Ramos (cell line): ENCODE measurements around the gene ITPA.

Experiments used
- in situ Hi-C: fragments of 300-500 bp; cut with MboI; formaldehyde crosslinking; loops from one replicate; pipeline ENCODE4 v1.14.3; 2022; ENCODE audit warnings: low sequenced_read_pairs; ENCODE audit not compliant: unreplicated experiment

The ITPA gene

DNA sequence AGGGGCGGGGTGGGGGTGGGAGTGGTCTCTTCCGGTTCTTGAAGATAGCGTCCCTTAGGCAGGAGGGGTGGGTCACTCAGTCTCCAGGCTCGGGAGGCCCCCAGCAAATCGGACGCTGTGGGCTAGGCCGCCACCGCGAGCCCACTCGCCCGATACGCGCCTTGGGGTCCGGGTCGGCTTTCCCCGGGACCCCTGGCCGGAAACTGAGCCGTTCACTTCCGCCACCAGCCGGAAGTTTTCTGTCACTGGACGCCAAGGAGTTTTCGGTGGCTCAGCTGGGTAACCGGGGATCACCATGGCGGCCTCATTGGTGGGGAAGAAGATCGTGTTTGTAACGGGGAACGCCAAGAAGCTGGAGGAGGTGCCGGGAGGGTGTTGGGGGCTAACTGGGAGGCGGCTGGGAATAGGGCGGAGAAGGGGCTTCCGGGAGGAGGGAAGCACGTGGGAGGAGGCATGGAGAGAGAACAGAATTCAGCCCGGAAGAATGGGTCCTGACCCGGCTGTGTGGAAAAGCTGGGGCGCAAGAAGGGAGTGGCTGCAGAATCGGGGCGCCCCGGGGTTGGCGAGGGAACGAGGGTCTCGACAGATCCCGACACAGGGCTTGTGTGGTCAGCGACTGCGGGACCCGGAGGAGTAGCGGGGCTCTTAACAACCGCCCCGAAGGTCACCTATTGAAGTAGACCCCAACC lies at the start of gene ITPA:
Gene ITPA (plus strand): TSS at position 242 of the 689 bp plus-strand sequence. CDS start 54 bp downstream, at position 296.
- in situ Hi-C loops: no loop called here

DNA sequence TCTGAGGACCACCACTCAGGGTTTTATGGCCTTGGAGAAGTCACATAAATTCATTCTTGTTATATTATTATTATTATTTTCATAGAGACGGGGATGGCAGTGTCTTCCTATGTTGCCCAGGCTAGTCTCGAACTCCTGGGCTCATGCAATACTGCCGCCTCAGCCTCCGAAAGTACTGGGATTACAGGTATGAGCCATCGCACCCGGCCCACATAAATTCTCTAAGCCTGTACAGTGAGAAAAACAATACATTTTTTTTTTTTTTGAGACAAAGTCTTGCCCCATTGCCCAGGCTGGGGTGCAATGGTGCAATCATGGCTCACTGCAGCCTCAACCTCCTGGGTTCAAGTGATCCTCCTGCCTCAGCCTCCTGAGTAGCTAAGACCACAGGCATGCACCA lies 48.9 kb upstream of the ITPA start:
- in situ Hi-C loops: no loop called here

DNA sequence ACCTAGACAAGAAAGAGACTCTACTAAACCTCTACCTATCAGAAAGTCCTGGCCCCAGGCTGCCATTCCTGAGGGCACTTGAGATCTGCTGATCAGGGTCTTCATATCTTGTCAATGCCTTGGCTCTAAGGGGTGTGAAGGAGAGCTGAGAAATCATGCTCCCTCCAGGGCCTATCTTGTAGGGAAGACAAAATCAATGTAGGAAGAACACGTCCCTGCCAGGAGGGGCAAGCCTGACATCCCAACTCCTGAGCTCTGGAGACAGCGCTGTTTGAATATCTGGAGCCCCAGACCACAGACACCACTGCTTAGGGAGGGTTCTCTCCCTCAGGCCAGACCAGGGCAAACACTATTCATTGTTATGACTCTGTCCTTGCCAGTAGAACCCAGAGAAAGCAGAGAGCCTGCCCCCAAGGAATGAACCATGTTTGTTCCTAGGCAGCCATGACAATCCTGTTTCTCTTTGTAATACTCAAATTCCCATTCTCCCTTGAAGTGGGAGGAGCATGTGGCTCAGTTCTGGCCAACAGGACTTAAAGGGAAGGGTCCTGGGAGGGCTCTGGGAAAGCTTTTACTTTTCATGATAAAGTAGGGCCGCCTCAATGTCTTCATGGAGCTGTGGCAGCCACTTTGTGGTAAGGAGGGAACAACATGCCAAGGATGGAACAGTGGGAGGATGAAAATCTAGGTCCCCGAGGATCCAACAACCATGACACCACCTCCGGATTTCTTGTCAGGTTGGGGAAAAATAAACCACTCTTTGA lies 47.8 kb upstream of the ITPA start:
- in situ Hi-C loops: no loop called here

DNA sequence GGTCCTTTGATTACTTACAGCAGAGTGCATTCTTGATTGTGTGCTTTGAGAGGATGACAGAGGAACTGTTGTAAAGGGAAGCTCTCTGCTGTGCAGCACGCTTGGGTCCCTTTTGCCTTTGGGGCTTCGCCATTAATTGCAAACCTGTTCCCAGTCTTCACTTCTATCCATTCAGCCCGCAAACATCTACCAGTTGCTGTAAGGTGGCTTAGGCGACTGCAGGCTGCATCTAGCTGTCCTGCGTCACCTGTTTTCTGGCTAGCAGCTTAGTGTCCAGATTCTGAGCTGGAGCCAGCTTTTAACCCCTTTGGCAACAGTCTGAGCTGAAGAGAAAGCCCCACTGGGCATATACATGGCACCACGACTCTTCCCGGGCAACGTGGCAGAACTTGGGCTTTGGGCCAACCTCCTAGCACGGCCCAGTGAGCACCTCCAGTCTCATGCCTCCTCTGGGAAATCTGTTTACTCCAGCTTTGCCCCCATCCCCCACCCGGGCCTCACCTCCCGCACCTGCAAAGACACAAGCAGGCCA lies 47.2 kb upstream of the ITPA start:
- in situ Hi-C loops: no loop called here

DNA sequence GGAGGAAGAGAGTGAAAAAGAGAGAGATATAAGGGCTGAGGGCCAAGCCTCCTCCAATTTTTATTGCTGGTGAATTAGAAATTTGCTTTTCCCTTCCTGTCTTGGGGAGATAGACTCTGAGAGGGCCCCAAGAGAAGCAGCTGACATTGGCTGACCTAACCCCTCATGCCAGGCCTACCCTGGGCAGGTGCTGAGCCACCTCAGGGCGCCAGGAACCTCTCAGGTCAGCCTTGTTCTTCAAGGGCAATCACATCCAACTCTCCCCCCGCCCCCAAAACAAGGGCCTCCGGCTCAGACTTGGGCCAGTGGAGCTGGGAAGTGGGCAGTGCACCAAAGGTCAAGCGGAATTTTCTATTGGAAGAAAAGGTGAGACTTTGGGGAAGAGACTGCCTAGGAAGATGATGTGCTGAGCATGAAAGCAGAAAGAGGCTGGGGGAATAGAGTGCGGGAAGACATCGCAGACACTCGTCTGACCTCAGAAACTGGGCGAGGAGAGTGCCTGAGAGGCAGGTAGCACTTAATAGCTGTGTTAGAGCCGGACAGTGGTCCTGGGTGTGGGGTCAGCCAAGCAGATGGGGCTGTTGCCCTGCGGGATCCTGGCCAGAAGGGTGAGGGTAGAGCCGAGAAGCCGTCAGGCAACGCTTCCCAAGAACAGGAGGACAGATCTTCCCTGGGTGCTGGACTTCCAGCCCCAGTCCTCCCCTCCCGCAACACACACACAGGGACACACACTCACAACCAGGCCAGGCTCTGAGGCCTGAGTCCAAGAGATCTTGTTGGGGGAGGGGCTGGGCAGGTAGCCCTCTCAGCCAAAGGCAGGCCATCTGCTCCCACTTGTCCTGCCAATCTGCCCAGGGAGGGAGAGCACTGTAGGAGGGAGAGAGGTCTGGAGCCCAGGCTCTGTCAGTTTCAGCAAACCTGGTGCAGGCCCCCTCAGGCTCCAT lies 45.9 kb upstream of the ITPA start:
- in situ Hi-C loops: no loop called here

DNA sequence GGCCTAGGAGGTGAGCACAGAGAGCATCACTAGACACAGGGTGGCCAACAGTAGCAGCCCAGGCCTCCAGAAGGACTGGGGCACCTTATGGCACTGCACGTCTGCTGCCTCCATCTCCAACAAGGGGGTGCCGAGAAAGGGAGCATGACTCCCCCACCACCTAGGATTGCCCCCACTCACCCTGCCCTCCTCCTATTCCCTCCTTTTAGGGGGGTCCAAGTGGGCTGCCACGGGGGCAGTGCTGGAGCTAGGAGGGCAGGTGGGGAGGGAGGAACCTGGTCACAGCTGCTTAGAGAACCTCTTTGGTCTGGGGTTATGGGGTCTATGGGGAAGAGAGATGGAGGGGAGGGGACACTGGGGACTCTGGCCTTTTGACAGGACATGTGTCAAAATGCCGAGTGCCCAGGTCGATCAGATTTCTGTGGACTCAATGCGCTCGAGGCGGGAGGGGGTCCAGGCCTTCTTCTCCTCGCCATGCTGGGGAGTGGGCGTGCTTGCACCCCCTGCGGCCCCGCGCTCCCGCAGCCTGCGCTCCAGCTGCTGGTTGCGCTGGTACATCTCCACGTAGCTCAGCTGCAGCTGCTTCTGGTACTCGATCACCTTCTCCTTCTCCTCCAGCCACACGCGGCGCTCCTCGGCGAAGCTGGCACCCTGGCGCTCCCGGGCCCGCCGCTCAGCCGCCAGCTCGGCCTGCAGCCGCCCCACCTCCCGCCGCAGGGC lies 45.1 kb upstream of the ITPA start:
- in situ Hi-C loops: no loop called here

DNA sequence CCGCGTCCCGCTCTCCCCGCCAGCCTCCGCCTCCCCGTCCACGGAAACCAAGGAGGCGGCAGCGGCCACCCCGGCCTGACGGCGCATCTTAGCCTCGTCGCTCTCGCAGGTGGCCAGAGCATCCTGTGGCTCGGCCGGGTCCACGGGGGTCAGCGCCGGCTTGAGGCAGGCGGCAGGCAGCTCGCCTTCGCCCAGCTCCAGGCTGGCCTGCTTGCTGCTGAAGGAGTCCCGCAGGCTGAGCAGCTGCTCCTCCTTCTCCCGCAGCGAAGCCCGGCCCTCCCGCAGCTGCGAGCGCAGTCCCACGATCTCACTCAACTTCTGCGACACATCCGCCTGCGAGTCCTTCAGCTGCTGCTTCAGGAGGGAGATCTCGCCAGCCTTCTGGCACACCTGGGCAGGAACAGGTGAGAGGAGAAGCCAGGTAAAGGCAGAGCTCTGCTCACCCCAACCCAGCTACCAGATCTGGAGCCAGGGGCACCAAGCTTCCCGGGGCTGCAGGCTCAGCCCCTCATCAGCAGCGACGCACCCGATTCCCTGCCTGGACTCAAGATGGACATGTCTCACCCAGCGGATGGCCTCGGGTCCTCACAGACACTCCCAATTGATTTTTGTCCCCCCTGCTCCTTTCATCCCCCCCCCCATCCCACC lies 44.4 kb upstream of the ITPA start:
- in situ Hi-C loops: no loop called here

DNA sequence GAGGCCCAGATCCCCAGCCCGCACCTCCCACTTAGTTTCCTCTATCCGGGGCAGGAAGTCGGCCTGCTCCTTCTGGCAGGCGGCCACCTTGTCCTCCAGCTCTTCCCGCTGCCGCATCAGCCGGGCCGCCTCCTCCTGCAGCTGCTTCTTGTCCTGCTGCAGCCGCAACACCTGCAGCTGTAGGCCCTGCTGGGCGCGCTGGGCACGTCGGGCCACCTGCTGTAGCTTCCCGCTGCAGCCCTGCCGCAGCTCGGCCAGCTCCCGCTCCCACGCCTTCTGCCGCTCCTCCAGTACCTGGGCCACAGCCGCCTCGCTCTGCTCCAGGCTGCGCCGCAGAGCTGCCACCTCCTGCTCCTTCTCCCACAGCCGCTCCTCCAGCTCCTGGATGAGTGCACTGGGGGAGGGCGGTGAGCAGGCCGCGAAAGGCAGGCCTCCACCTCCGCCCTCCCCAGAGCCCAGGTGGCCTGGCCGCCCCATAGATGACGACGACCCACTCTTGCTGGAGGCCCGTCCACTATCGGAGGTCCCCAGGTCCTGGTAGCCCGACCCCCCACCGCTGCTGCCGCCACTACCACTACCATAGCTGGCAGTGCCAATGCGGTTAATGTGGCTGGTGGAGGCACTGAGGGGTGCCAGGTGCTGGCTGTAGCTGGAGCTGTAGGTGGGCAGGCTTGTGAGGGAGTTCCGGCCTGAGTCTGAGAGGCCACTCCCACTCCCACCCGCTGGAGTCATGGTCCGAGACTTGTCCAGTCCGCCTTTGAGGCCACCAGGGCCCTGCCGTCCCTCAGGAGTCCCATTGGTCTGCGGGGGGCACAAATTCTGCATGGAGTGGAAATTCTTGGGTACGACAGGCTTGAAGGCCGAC lies 43.6 kb upstream of the ITPA start:
- in situ Hi-C loops: no loop called here

DNA sequence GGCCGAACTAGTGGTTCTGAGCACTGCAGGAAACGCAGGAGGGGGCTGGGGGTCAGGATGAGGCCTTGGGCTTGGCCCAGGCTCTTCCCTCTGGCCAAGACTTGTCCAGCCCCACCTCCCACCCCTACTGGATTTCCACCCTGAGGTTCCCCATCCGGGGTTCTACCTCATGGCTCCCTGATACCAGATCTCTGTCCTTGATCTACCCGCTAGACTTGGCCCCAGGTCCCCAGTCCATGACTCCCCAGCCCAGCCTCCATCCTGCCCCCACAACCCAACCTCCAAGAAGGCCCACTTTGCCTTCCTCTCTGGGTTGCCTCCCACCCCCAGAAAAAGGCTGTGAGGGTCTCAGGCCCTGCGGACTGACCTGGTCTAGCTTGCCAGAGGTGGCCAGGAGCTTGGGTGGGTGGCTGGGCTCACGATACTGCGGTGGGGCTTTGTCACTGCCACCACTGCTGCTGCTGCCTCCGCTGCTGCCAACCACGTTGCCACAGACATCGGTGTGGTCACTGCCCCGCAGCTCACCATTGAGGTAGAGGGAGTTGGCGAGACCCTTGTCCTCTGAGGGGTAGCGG lies 42.9 kb upstream of the ITPA start:
- in situ Hi-C loops: no loop called here

DNA sequence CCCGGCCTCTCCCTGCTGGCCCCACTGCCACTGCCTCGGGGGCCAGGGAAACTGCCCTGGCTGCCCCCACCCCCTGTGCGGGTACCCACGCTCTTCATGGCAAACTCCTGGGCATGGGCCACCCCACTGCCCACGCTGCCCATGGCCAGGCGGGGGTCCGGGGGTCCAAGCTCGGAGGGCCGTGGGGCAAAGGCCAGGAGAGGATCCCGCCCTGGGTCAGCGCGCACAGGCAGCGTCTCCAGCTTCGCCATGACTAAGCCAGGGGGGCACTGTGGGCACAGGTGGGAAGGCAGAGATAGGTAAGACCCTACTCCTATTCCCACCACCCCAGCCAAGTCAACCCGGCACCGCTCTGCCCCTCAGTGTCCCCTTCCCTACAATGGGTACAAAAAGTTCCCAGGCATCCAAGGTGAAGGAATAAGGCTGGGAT lies 42.4 kb upstream of the ITPA start:
- in situ Hi-C loops: no loop called here

DNA sequence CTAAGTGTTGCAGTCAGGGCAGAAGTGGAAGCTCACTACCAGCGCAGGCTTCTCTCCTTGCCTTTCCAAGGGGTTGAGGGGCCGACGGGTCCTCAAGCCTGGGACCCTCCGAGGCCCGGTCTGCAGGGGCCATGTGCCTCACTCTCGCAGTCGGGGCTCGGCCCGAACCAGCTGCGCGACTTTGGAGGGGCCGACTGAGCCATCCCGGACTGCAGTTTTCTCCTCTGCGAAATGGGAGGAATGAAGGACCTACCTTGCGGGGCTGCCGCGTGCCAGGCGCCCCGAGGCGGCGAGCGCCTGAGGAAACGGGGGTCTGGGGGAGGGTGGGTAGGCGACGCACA lies 41.6 kb upstream of the ITPA start:
- in situ Hi-C loops: no loop called here

DNA sequence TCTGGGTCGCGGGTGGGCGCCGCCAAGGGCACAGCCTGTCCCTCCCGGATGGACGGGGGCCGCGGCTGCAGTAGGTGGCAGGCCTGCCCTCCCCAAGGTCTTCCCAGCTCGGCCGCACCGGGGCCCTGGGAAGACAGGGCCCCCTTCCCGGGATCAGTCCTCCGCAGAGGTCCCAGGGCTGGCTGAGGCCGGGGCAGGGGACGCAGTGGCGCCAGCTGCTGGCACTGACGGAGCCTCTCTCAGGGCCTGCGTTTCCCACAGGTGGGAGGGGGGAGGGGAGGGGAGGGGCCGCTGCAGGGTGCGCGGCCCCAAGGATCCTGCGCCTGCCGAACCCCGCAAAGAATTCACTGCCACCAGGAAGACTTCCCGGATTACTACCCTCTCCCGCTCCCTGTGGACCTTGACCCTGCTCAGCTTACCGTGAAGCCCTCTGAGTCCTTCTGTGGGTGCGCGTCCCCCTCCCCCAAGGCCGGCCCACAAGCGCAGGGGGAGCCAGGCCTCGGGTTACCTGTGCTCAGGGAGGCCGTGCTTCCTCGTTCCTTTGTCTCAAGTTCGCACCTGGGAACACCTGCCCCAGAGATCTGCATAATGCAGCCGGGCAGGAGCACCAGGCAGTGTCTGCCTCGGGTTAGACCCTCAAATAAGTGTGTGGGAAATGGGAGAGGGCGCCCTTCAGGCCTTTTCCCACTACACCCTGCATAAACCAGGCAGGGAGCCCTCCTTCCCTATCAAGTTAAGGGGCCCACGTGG lies 41.0 kb upstream of the ITPA start:
- in situ Hi-C loops: no loop called here

DNA sequence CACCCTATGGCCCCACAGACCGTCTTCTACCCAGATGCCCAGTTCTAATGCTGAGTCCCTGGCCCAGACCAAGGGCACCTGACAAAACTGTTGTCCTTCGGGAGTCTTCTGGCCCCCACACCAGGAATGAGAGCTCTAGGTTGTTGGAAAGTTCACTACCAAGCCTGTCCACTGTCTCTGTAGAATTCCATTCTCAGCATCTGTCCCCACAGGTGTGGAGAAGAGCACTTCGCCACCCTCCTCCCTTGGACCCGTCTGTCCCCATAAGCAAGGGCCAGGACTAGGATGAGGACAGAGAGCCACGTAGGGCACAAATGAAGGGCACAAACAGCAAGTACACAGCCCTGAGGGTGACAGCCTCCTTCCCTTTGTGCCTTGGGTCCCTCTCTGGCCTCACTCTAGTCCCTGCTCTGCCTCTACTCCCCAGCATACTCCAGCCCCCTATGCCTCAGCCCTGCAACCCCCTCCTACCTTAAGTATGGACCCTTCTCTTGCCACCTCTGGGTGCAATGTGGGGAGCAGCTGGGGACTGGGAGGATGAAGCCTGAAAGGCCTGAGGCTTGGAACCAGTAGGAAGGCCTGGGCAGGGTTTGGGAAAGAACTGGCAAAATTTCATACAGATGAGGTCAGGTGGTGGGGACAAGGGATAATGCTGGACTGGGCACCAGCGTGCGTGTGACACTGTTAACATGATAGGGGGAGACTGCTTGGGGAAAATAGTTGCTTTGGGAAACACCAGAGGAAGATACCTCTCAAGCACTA lies 40.3 kb upstream of the ITPA start:
- in situ Hi-C loops: no loop called here

DNA sequence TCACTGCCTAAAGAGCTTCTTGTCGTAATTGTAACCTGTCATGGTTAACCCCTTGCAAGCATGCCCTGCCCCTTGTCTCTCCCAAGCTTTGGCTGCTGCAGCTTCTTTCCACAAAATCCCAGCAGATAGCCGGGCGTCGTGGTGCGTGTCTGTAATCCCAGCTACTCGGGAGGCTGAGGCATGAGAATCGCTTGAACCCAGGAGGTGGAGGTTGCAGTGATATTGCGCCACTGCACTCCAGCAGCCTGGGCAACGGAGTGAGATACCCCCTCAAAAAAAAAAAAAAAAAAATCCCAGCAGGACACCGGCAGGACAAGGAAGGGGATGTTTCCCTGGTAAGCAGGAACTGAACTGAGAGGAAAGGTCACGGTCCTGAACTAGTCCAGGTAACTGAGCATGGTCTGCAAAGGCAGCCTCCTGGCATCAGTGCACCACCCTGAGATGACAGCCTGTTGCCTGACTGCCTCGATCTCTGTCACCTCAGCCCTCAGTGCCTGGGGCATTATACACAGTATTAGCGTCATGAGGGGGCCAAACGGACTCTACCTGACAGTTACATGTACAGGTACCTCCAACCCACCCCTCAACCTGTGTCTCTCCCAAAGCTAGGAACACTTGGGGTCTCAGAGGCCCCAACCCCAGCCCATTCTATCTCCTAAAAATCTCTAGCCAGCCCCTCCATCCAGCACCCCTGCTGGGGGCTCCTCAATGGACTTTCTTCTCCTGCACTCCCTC lies 37.7 kb upstream of the ITPA start:
- in situ Hi-C loops: no loop called here

DNA sequence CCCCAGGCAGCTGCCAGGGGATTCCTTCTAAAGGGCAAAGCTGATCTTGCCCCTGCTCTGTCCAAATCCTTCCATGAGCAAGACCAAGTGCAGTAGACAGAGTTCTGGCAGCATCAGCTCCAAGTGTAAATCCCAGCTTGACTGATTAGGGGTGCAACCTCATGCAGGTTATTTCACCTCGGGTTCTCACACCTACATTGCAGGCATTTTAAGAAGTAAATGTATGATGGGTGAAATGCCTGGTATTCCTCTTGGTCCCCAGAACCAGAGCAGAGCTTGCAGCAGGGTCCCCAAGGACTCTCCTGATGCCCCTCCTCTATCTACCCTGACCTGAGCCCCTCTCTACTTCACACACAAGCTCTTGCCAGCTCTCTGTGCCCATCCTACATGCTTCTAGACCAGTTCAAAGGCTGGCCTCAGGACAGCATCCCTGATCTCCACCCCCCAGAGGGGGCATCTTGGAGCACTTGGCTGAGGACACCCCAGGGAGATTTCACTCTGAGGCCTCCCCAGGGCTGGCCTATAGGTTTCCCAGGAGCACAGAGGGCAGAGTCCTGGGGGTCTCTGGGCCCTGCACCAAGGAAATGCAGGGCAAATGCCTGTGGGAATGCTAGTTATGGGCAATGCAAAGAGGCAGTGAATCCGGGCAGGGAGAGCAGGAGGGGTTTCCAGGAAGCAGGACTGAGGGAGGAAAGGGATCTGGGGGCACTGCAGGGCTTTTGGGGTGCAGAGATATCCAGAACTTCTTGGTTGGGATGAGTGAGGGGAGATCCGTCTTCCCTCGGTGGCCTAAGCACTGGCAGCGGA lies 37.0 kb upstream of the ITPA start:
- in situ Hi-C loops: no loop called here
